H1 (cell line): ENCODE data around the gene LIPC. TPM values are rescaled to one million over a fixed set of nuclear protein-coding genes. Genes with fewer than 3 reads are reported as not detected.

Experiments
- CTCF ChIA-PET: fragments of 300-600 bp; sonication (Branson Sonifier 250); formaldehyde crosslinking; loops from one replicate; lab custom pipeline; 2021; ENCODE audit not compliant: partially characterized antibody; lab: Charles Lee
- POLR2A ChIA-PET: fragments of 300-600 bp; sonication (Branson Sonifier 250); formaldehyde crosslinking; loops from one replicate; lab custom pipeline; 2021; ENCODE audit warnings: inconsistent platforms; ENCODE audit not compliant: partially characterized antibody; lab: Charles Lee
- DNase-seq, 2 experiments: peaks; one replicate each; pipeline versions ENCODE4 v3.0.0 to v3.0.0-alpha.2; 2010 to 2022; ENCODE audit warnings: low spot score in 2 of 2, low read depth in 1 of 2, mixed read lengths in 1 of 2
- FAIRE-seq: peaks from 2 replicates; lab custom pipeline; 2011; peaks lifted over from hg19 to GRCh38; lab: Jason Lieb, UNC
- H2AFZ ChIP-seq: 2 replicates; pipeline ENCODE4 v1.8.1; 2012; ENCODE audit warnings: low read length, inconsistent platforms
- H2AK5ac ChIP-seq: 2 replicates; pipeline ENCODE4 v1.6.1; 2013; ENCODE audit warnings: low read depth, low read length
- H2BK120ac ChIP-seq: replicated peaks from 2 replicates; pipeline ENCODE3; 2013; ENCODE audit warnings: low read depth, low read length, inconsistent platforms
- H2BK12ac ChIP-seq: 2 replicates; pipeline ENCODE4 v1.6.1; 2013; ENCODE audit warnings: low read depth, low read length
- H2BK15ac ChIP-seq: 2 replicates; pipeline ENCODE4 v1.6.1; 2013; ENCODE audit warnings: low read length
- H2BK20ac ChIP-seq: 2 replicates; pipeline ENCODE4 v1.6.1; 2013; ENCODE audit warnings: low read length
- H2BK5ac ChIP-seq: 2 replicates; pipeline ENCODE4 v1.6.1; 2013; ENCODE audit warnings: low read depth, low read length
- H3K14ac ChIP-seq: 2 replicates; pipeline ENCODE4 v1.6.1; 2013; ENCODE audit warnings: inconsistent platforms; ENCODE audit not compliant: insufficient read length
- H3K18ac ChIP-seq: 2 replicates; pipeline ENCODE4 v1.6.1; 2013; ENCODE audit warnings: low read length; ENCODE audit errors: extremely low read depth
- H3K23ac ChIP-seq: 2 replicates; pipeline ENCODE4 v1.6.1; 2013; ENCODE audit warnings: inconsistent platforms; ENCODE audit not compliant: insufficient read length
- H3K23me2 ChIP-seq: 2 replicates; pipeline ENCODE4 v1.6.1; 2013; ENCODE audit warnings: low read depth, low read length
- H3K27ac ChIP-seq: 2 replicates; pipeline ENCODE4 v1.6.1; 2011; ENCODE audit warnings: low read depth, low read length, inconsistent platforms
- H3K27me3 ChIP-seq, 4 experiments: replicated peaks in 1 of 4; 1 replicate in 1 of 4; 2 replicates in 3 of 4; pipeline versions ENCODE4 v1.6.1 to v1.8.1; 2011 to 2013; ENCODE audit warnings: low read length in 3 of 4, mild to moderate bottlenecking in 3 of 4, inconsistent platforms in 2 of 4, mixed read lengths in 2 of 4, moderate library complexity in 1 of 4; ENCODE audit not compliant: control insufficient read depth in 3 of 4, insufficient read depth in 3 of 4; ENCODE audit errors: extremely low read depth in 1 of 4
- H3K36me3 ChIP-seq, 4 experiments: 2 replicates each; pipeline versions ENCODE4 v1.6.1 to v1.8.1; 2011 to 2013; ENCODE audit warnings: mild to moderate bottlenecking in 4 of 4, low read length in 3 of 4, moderate library complexity in 2 of 4, control low read depth in 1 of 4, inconsistent platforms in 1 of 4; ENCODE audit not compliant: insufficient read depth in 4 of 4, control insufficient read depth in 2 of 4
- H3K4ac ChIP-seq: replicated peaks from 2 replicates; pipeline ENCODE3; 2013; ENCODE audit warnings: low read length, low read depth, mixed read lengths, inconsistent platforms; ENCODE audit not compliant: insufficient read length
- H3K4me1 ChIP-seq, 4 experiments: replicated peaks in 1 of 4; 1 replicate in 1 of 4; 2 replicates in 3 of 4; pipeline versions ENCODE4 v1.6.1 to v1.8.1; 2011 to 2013; ENCODE audit warnings: low read length in 3 of 4, inconsistent platforms in 2 of 4, mixed read lengths in 1 of 4; ENCODE audit not compliant: insufficient read depth in 4 of 4, control insufficient read depth in 3 of 4
- H3K4me2 ChIP-seq, 2 experiments: 2 replicates each; pipeline versions ENCODE4 v1.6.1 to v1.8.1; 2011 to 2013; ENCODE audit warnings: low read depth in 2 of 2, low read length in 2 of 2, control low read depth in 1 of 2, inconsistent platforms in 1 of 2, mild to moderate bottlenecking in 1 of 2; ENCODE audit not compliant: insufficient read depth in 1 of 2
- H3K4me3 ChIP-seq, 4 experiments: fragments of 200-600, 300-600 bp in 1 of 4; sonication (generic), shearing (Covaris generic), sonication (Bioruptor Twin) in 1 of 4; 2 replicates each; pipeline versions ENCODE4 v1.5.1 to v1.8.1; 2011 to 2016; ENCODE audit warnings: low read length in 4 of 4, low read depth in 3 of 4, control low read depth in 2 of 4, inconsistent platforms in 2 of 4, mild to moderate bottlenecking in 2 of 4, mixed read lengths in 1 of 4, moderate library complexity in 1 of 4; ENCODE audit not compliant: insufficient read depth in 2 of 4; ENCODE audit errors: extremely low read depth in 1 of 4
- H3K56ac ChIP-seq: replicated peaks from 2 replicates; pipeline ENCODE3; 2013; ENCODE audit warnings: low read depth, mild to moderate bottlenecking, mixed read lengths, low read length, inconsistent platforms; ENCODE audit not compliant: insufficient read length
- H3K79me1 ChIP-seq: 2 replicates; pipeline ENCODE4 v1.6.1; 2013; ENCODE audit warnings: low read depth, low read length, control low read depth
- H3K79me2 ChIP-seq, 2 experiments: 2 replicates each; pipeline versions ENCODE4 v1.6.1 to v1.8.1; 2012 to 2013; ENCODE audit warnings: low read length in 2 of 2, mild to moderate bottlenecking in 2 of 2, inconsistent platforms in 1 of 2; ENCODE audit not compliant: insufficient read depth in 2 of 2, control insufficient read depth in 1 of 2
- H3K9ac ChIP-seq, 4 experiments: replicated peaks in 1 of 4; 1 replicate in 1 of 4; 2 replicates in 3 of 4; pipeline versions ENCODE4 v1.6.1 to v1.8.1; 2011 to 2013; ENCODE audit warnings: low read depth in 3 of 4, low read length in 3 of 4, control low read depth in 2 of 4, mild to moderate bottlenecking in 2 of 4, moderate library complexity in 2 of 4, inconsistent platforms in 1 of 4; ENCODE audit errors: extremely low read depth in 1 of 4
- H3K9me3 ChIP-seq, 2 experiments: 2 replicates each; pipeline versions ENCODE4 v1.6.1 to v1.8.1; 2012 to 2013; ENCODE audit warnings: mild to moderate bottlenecking in 2 of 2, moderate library complexity in 2 of 2, control low read depth in 1 of 2, inconsistent platforms in 1 of 2, low read depth in 1 of 2, low read length in 1 of 2, mixed read lengths in 1 of 2; ENCODE audit not compliant: insufficient read depth in 2 of 2
- H4K20me1 ChIP-seq, 2 experiments: replicated peaks in 1 of 2; 2 replicates each; pipeline versions ENCODE3 to v1.8.1; 2011 to 2013; ENCODE audit warnings: inconsistent platforms in 2 of 2, low read length in 2 of 2, mild to moderate bottlenecking in 1 of 2; ENCODE audit not compliant: insufficient read depth in 2 of 2, control insufficient read depth in 1 of 2
- H4K5ac ChIP-seq: 2 replicates; pipeline ENCODE4 v1.6.1; 2013; ENCODE audit warnings: low read length, low read depth, mixed read lengths, inconsistent platforms; ENCODE audit not compliant: insufficient read length
- H4K8ac ChIP-seq: 2 replicates; pipeline ENCODE4 v1.8.0; 2013; ENCODE audit warnings: mild to moderate bottlenecking, moderate library complexity, low read length, inconsistent platforms; ENCODE audit not compliant: insufficient read depth; ENCODE audit errors: extremely low read depth
- H4K91ac ChIP-seq: replicated peaks from 2 replicates; pipeline ENCODE3; 2013; ENCODE audit warnings: low read length, mixed read lengths, inconsistent platforms; ENCODE audit not compliant: insufficient read length
- CBX5 ChIP-seq: fragments of 300-800, 300-1000 bp; sonication (generic); IDR thresholded peaks from 2 replicates; pipeline ENCODE4 v1.7.1; 2016; ENCODE audit warnings: antibody characterized with exemption, low read length, low read depth
- EZH2 ChIP-seq: fragments of 200-600 bp; sonication (generic); IDR thresholded peaks from 2 replicates; pipeline ENCODE4 v1.7.1; 2012; ENCODE audit warnings: low read depth, mild to moderate bottlenecking, moderate library complexity, low read length, inconsistent platforms; ENCODE audit not compliant: severe bottlenecking
- RAD21 ChIP-seq, 2 experiments: IDR thresholded peaks in 1 of 2; conservative IDR thresholded peaks in 1 of 2; 2 replicates each; pipeline ENCODE4 v1.6.1; 2011; ENCODE audit warnings: low read depth in 2 of 2, low read length in 2 of 2, improper control_type of control experiment in 1 of 2, inconsistent platforms in 1 of 2, mild to moderate bottlenecking in 1 of 2, moderate library complexity in 1 of 2
- WGBS, 2 experiments: shearing (Covaris generic) in 1 of 2; methylation state at CpG; one replicate each; pipeline versions ENCODE4 v1.1.6 to v1.1.7; 2013 to 2015; ENCODE audit warnings: low lambda C conversion rate in 2 of 2, mixed read lengths in 2 of 2, inconsistent platforms in 1 of 2, low coverage in 1 of 2, missing lambda C conversion rate in 1 of 2; ENCODE audit not compliant: insufficient replicate concordance in 2 of 2, insufficient coverage in 1 of 2, insufficient read length in 1 of 2; ENCODE audit errors: extremely low coverage in 1 of 2, missing lambda C conversion rate in 1 of 2; 5-methylcytosine and 5-hydroxymethylcytosine counted together
- polyA plus RNA-seq, 7 experiments: library from polyadenylated mRNA; depleted of rRNA in 3 of 7; stranded (reverse) in 5 of 7; unstranded in 2 of 7; fragments of >200 nt in 5 of 7; fragments of 200-250 nt in 2 of 7; gene quantifications; 1 replicate in 5 of 7; 2 replicates in 1 of 7; 4 replicates in 1 of 7; pipeline versions ENCODE4 v1.2.1 to v1.2.3, GENCODE V29; 2011 to 2013; ENCODE audit warnings: missing spikeins in 2 of 7, mixed read lengths in 2 of 7
- total RNA-seq: library from RNA; stranded (reverse); fragmentation: NEBNext Ultra II Directional; extraction: Animal tissue kit (Norgen Biotek cat#: 25700); gene quantifications from 2 replicates; pipeline ENCODE4 v1.2.1, GENCODE V29; 2021
- TF ChIP-seq, protein P1 (sequence below), 3 experiments: IDR thresholded peaks; 1 replicate in 2 of 3; 2 replicates in 1 of 3; pipeline versions ENCODE4 v1.5.1 to v1.6.1; 2011; ENCODE audit warnings: low read length in 3 of 3, mild to moderate bottlenecking in 3 of 3, inconsistent platforms in 2 of 3, low read depth in 1 of 3, moderate library complexity in 1 of 3; ENCODE audit not compliant: insufficient read depth in 1 of 3; ENCODE audit errors: control extremely low read depth in 1 of 3

LIPC gene
- total and polyA plus RNA-seq, 2 of the 8 experiments (the other 6 are each of a cell fraction or from before 2014, with no cell fraction given) = not detected

GRCh38 chr15:58517252-58517681 lies 85.5 kb downstream of the LIPC start:
- Histone ChIP-seq H3K4ac (no peak overlapping the region), H3K56ac (no peak overlapping the region), H3K18ac (no peak overlapping the region), H3K4me1 (0 out of 7 replicates have a peak, but pooled peaks cover 0 to 3% (median 0%) of the 10 kb centered on the region in 4 experiments), H2BK12ac (no peak overlapping the region), H2BK120ac (no peak overlapping the region), H3K9me3 (no peaks in the 10 kb centered on the region), H4K8ac (no peak overlapping the region), H3K23ac (no peak overlapping the region), H3K79me1 (no peaks in the 10 kb centered on the region), H3K27me3 (no peaks in the 10 kb centered on the region), H3K79me2 (no peaks in the 10 kb centered on the region), H4K91ac (no peak overlapping the region), H3K4me3 (no peak overlapping the region), H2AFZ (no peak overlapping the region), H3K23me2 (no peaks in the 10 kb centered on the region), H3K14ac (no peak overlapping the region), H3K9ac (no peak overlapping the region), H3K36me3 (no peaks in the 10 kb centered on the region), H2BK15ac (no peak overlapping the region), H2BK20ac (no peak overlapping the region), H4K20me1 (no peaks in the 10 kb centered on the region), H2BK5ac (no peak overlapping the region), H3K4me2 (no peak overlapping the region), H2AK5ac (no peak overlapping the region), H4K5ac (no peak overlapping the region), H3K27ac (no peak overlapping the region)
- ChIA-PET POLR2A (no interaction called here), CTCF (interaction anchor here (0.7 to 1.5 kb wide), 14 partner anchors 8 to 289 kb away, joined by 3 to 4 read pairs (median 3); no protein-coding TSS in a partner anchor)
- 90% methylated on average over 3 of the region's 3 CpGs; no CpG with 5 or more reads in 1 of the 2 experiments for WGBS, 2 experiments
- DNase-seq (no peak), FAIRE-seq (no peak)
- no peak for TF ChIP-seq CBX5
- peak; percentile 16 to 35; a peak in 2 of 4 replicates for TF ChIP-seq RAD21 (IDR thresholded peaks at IDR 0.05 in 1 of 2, conservative IDR thresholded peaks at IDR 0.05 in 1 of 2; ENCODE audit: low read depth in 2 of 2, low read length in 2 of 2)
- TF ChIP-seq EZH2 = no peak
- TF ChIP-seq, protein P1, sequence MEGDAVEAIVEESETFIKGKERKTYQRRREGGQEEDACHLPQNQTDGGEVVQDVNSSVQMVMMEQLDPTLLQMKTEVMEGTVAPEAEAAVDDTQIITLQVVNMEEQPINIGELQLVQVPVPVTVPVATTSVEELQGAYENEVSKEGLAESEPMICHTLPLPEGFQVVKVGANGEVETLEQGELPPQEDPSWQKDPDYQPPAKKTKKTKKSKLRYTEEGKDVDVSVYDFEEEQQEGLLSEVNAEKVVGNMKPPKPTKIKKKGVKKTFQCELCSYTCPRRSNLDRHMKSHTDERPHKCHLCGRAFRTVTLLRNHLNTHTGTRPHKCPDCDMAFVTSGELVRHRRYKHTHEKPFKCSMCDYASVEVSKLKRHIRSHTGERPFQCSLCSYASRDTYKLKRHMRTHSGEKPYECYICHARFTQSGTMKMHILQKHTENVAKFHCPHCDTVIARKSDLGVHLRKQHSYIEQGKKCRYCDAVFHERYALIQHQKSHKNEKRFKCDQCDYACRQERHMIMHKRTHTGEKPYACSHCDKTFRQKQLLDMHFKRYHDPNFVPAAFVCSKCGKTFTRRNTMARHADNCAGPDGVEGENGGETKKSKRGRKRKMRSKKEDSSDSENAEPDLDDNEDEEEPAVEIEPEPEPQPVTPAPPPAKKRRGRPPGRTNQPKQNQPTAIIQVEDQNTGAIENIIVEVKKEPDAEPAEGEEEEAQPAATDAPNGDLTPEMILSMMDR (IDR thresholded peaks at IDR 0.05; ENCODE audit: control extremely low read depth in 1 of 3, insufficient read depth in 1 of 3, low read depth in 1 of 3, low read length in 3 of 3) = peak in 2 of 3 experiments; percentile 27 to 38; a peak in 3 of 4 replicates
